AG04449 (cell line): ENCODE data around the gene RAD51B.

Experiments
- CTCF ChIA-PET: fragments of 350-600 bp; formaldehyde crosslinking; extraction: SDS; loops from one replicate; lab custom pipeline; 2021; ENCODE audit warnings: antibody characterized with exemption; lab: Yijun Ruan, JAX
- POLR2A ChIA-PET: fragments of 400-600, 350-600 bp; formaldehyde crosslinking; extraction: SDS; loops from one replicate; lab custom pipeline; 2020; ENCODE audit warnings: antibody characterized with exemption, inconsistent platforms; lab: Yijun Ruan, JAX
- DNase-seq: peaks from one replicate; pipeline ENCODE4 v3.0.0-alpha.2; 2010; ENCODE audit warnings: low read depth, low spot score
- H3K4me3 ChIP-seq: 2 replicates; pipeline ENCODE4 v1.5.1; 2011; ENCODE audit warnings: low read depth, mild to moderate bottlenecking, control low read depth, low read length
- TF ChIP-seq, protein P1 (sequence below): IDR thresholded peaks from one replicate; pipeline ENCODE4 v1.5.1; 2011; ENCODE audit warnings: mild to moderate bottlenecking, moderate library complexity, low read length, control low read depth, inconsistent platforms; ENCODE audit not compliant: insufficient read depth; ENCODE audit errors: missing control alignments

The RAD51B gene

DNA sequence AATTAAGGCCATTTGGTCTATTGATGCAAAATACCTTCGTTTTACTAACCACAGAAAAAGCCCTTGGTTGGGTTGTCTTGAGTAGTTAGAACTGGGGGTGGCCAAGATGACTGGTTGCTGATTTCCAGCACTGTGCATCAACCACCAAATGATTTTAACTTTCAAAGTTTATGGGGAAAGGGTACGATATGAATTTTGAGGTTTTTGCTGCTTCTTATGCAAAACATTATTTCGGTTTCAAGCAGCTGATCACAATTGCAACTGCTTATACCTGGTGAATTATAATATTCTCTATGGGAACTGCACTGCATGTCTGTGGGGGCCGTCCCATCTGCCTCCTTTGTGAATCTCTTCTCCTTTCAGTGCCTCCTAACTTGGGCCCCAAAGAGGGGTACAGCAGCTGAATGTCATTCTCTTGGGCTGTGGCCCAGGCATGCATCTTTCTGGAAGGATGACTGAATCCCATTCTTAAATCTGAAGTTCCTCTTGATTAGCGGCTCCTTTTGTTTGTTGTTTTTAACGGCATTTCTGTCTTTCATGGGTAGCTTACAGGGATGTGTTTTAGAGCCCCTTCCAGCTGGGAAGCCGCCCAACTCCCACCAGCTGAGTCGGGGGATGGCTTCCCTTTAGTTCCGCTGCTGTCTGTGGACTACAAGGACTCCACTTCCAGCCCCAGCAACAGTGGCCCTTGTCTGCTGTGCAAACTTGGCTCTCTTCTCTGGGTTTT, 493.5 kb downstream of the RAD51B start:
- TF ChIP-seq, protein P1, sequence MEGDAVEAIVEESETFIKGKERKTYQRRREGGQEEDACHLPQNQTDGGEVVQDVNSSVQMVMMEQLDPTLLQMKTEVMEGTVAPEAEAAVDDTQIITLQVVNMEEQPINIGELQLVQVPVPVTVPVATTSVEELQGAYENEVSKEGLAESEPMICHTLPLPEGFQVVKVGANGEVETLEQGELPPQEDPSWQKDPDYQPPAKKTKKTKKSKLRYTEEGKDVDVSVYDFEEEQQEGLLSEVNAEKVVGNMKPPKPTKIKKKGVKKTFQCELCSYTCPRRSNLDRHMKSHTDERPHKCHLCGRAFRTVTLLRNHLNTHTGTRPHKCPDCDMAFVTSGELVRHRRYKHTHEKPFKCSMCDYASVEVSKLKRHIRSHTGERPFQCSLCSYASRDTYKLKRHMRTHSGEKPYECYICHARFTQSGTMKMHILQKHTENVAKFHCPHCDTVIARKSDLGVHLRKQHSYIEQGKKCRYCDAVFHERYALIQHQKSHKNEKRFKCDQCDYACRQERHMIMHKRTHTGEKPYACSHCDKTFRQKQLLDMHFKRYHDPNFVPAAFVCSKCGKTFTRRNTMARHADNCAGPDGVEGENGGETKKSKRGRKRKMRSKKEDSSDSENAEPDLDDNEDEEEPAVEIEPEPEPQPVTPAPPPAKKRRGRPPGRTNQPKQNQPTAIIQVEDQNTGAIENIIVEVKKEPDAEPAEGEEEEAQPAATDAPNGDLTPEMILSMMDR, result no peak
- POLR2A ChIA-PET, result no interaction called here
- CTCF ChIA-PET, result interaction anchor here (1.1 to 1.7 kb wide), 2 partner anchors 13 to 20 kb away, joined by 3 to 4 read pairs; no protein-coding TSS in a partner anchor
- DNase-seq, result no peak
- no peak overlapping the region for H3K4me3 ChIP-seq

DNA sequence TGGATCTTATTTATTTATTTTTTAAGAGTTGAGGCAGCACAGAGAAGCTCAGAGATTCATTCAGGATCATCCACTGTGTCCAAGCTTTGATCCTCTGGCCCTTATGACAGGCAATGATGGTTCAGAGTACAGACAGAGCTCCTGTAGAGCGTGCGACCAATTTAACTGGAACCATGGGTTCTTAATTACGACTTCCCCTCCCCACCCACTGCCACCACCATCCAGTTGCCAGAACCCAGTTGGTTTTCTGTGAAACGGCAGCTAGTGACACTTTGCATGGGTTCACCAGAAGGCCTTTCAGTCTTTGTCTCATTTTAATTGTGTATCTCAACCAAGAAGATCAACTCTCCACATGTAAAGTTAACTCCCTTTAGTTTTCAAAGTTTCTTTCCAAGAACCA, 495.1 kb downstream of the RAD51B start:
- no peak overlapping the region for H3K4me3 ChIP-seq
- no peak for DNase-seq
- POLR2A ChIA-PET, result no interaction called here
- TF ChIP-seq, protein P1, result no peak
- CTCF ChIA-PET, result interaction anchor here (1.7 kb wide), 1 partner anchor 14 kb away, joined by 4 read pairs; no protein-coding TSS in a partner anchor

DNA sequence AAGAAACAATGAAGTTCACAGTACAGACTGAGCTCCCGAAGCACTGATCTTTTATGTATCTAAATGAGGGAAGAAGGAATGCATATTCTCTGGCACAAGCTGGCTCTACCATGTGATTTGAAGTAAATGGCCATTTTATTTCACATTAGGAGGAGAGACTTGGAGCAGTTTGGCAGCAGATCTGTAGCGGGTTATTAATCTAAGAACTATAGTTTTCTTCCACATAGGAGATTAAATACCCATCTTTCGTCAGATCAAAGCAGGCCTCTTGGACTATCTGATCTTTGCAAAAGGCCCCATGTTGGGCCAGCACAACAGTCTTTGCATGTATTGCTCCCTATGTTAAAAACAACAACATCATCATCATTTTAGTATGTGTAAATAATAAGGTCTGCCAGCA, 495.5 kb downstream of the RAD51B start:
- POLR2A ChIA-PET, result no interaction called here
- CTCF ChIA-PET, result no interaction called here
- DNase-seq, result no peak

DNA sequence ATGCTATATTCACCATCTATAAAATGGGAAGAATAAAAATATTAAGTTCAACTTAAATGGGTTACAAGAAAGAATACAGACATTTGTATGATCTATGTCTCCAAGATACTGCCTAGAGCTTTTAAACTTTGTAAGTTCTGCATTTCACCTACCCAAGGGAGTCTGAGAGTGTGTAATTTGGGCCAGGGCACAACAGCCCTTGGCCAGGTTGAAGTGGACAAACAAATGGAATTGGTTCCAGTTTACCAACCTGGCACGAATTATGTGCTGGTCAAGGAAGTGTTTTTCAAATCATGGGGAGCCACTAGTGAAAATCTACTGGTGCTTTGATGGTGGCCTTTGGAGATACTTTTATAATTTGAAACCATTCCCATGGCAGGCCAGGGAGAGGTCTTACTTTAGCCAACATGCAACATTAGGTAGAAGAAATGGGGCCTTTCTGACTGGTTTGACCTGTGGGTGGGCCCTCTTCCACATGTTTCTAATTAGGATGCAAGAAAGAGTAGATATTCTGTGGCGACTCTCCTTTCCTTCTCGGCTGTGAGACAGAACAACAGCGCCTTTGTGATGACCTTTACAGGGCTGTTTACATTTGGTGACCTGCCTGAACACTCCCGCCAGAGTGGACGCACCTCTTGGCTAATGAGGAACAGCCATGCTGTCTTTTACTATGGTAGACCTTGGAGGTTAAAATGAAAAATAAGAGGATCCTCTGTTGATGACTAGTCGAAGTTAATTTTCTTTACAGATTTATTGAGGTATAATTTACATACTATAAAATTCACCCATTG, 496.7 kb downstream of the RAD51B start:
- DNase-seq, result no peak
- ChIA-PET CTCF (interaction anchor here (1.0 kb wide), 1 partner anchor 9 kb away, joined by 3 read pairs; no protein-coding TSS in a partner anchor), POLR2A (interaction anchor here (0.6 kb wide), 1 partner anchor 420 kb away, joined by 3 read pairs; no protein-coding TSS in a partner anchor)
- TF ChIP-seq, protein P1, result no peak
- H3K4me3 ChIP-seq, result no peak overlapping the region

More for the DNA sequence above, 495.5 kb downstream of the RAD51B start:
- H3K4me3 ChIP-seq, result no peak overlapping the region
- TF ChIP-seq, protein P1, result no peak

DNA sequence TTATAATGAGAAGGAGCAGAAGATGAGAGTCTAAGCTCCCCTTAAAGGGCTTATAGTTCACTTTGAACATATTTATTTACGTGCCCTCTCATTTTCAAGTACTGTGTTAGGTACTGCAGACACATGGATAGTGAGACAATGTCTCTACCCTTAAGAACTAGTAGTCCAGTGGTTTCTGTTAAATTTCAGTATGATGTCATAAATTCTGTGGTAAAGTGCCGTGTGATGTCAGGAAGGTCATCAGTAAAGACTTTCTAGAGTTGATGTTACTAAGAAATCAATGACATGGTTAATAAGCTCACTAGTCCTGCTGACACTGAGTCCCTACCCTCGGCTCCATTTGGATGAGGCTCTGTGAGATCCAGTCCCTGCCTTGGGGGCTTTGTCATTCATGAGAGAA, 497.7 kb downstream of the RAD51B start:
- CTCF ChIA-PET, result no interaction called here
- TF ChIP-seq, protein P1, result no peak

DNA sequence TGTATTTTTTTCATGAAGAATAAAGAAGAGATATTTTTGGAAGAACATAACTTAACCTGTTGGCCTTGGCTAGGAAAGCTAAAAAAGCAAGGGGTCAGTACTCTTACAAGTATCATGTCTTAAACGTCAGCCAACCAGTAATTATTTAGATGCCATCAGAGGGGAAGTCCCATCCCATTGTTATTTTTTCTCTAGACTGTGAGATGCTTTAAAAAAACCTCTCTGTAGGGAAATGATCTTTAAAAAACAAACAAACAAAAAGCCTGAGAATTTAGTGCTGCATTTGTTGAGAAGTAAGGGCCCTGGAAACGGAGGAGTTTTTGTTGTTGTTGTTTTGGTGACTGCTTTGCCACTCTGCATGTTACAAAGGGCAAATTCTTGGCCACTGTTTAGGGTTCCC, 499.2 kb downstream of the RAD51B start:
- TF ChIP-seq, protein P1, result no peak
- ChIA-PET POLR2A (no interaction called here), CTCF (no interaction called here)
- no peak for DNase-seq
- no peak overlapping the region for H3K4me3 ChIP-seq

More for the DNA sequence above, 497.7 kb downstream of the RAD51B start:
- POLR2A ChIA-PET, result no interaction called here
- H3K4me3 ChIP-seq, result no peak overlapping the region
- DNase-seq, result no peak
